GM19240 (cell line): ENCODE data around the gene MYO1D.

Experiments
- DNase-seq: peaks from one replicate; pipeline ENCODE4 v3.0.0; 2011; ENCODE audit warnings: low spot score; ENCODE audit not compliant: insufficient read length

Gene MYO1D

GRCh38 chr17:32492264-32492589 lies 384.7 kb downstream of the MYO1D start:
- no peak for DNase-seq

- DNase-seq: no peak
These were observed 385.3 kb downstream of the MYO1D start for GRCh38 chr17:32491371-32492263.

- DNase-seq: no peak
These were observed 386.8 kb downstream of the MYO1D start for GRCh38 chr17:32490101-32490482.

GRCh38 chr17:32489320-32490100 lies 387.4 kb downstream of the MYO1D start:
- DNase-seq: no peak

- DNase-seq: no peak
These were observed 388.2 kb downstream of the MYO1D start for GRCh38 chr17:32488604-32489180.

- DNase-seq: no peak
These were observed 388.8 kb downstream of the MYO1D start for GRCh38 chr17:32488177-32488542.

- no peak for DNase-seq
These were observed 389.3 kb downstream of the MYO1D start for GRCh38 chr17:32487473-32488176.

- no peak for DNase-seq
These were observed 390.0 kb downstream of the MYO1D start, which contains the start of gene CDK5R1 for GRCh38 chr17:32486701-32487472. TSS of gene CDK5R1 (plus strand) at chr17:32486993. CDS start at chr17:32487621, 628 bp downstream.

- no peak for DNase-seq
These were observed 390.7 kb downstream of the MYO1D start for GRCh38 chr17:32486111-32486700.

GRCh38 chr17:32485261-32486110 lies 391.4 kb downstream of the MYO1D start:
- no peak for DNase-seq

- no peak for DNase-seq
These were observed 392.3 kb downstream of the MYO1D start for GRCh38 chr17:32484628-32485027.

- no peak for DNase-seq
These were observed 392.9 kb downstream of the MYO1D start for GRCh38 chr17:32484041-32484461.

GRCh38 chr17:32483451-32484019 lies 393.4 kb downstream of the MYO1D start:
- no peak for DNase-seq

- DNase-seq: no peak
These were observed 394.2 kb downstream of the MYO1D start for GRCh38 chr17:32482568-32483320.

- DNase-seq: no peak
These were observed 395.7 kb downstream of the MYO1D start for GRCh38 chr17:32481193-32481592.

- no peak for DNase-seq
These were observed 397.8 kb downstream of the MYO1D start for GRCh38 chr17:32479074-32479617.

- no peak for DNase-seq
These were observed 399.7 kb downstream of the MYO1D start for GRCh38 chr17:32477220-32477619.

- DNase-seq: no peak
These were observed 401.7 kb downstream of the MYO1D start for GRCh38 chr17:32475258-32475657.
